Frontal cortex (tissue), 4 donors: ENCODE measurements around the gene CALHM2. TPM values are rescaled to one million over a fixed set of nuclear protein-coding genes. Genes with fewer than 3 reads are reported as not detected.
A peak's percentile ranks its signal among the peaks of the same experiment; 100 is the strongest.
"Not testable (repeated sequence)": the region's sequence is repeated elsewhere in the genome, so short reads cannot be mapped to it uniquely, and the experiment has no call there.

Experiments
- DNase-seq, 2 donors: peaks; one replicate each; pipeline ENCODE4 v3.0.0; 2012; ENCODE audit warnings: low spot score in 2 of 2
- FAIRE-seq: peaks from 2 replicates; lab custom pipeline; 2012; peaks lifted over from hg19 to GRCh38; lab: Jason Lieb, UNC
- total RNA-seq: library from RNA; depleted of rRNA; stranded (reverse); fragments of >200 nt; gene quantifications from one replicate; pipeline ENCODE4 v1.2.3, GENCODE V29; 2014
- donor health status: control.
- donor health status: control.
- donor health status: control.

Gene CALHM2, protein sequence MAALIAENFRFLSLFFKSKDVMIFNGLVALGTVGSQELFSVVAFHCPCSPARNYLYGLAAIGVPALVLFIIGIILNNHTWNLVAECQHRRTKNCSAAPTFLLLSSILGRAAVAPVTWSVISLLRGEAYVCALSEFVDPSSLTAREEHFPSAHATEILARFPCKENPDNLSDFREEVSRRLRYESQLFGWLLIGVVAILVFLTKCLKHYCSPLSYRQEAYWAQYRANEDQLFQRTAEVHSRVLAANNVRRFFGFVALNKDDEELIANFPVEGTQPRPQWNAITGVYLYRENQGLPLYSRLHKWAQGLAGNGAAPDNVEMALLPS
- 1.6 TPM for total RNA-seq

DNA sequence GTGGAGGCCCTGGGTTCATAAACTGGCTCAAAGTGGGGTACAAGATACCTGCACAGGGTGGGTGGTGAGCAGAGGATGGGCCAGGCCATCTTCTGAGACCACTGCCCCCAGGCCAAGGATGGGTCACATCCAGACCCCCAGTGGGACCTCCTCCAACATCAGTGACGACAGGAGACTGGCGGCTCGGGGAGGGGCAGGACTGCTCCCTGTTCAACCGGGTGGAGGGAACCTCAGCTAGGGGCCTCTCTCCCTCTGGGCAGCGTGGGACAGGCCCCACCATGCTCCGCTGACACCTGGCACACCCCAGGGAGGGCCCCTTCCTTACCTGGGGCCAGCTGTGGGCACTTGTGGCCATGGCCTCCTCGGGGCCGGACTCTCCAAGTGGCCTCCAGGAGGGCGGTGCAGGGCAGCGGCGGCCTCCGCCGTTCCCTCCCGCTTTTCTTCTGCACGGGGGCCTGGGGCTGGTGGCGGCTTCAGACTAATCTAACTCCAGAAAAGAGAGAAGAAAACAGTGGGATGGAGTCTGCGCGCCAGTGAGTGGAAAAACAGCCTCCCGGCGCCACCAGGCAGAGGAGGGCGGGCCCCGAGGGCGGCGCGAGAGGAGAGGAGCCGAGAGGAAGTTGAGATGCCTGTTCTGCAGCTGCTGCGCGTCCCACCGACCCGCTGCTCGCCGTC is at the start of gene CALHM2:
CALHM2 (minus strand) TSS at position 540 of the 675 bp plus-strand sequence. CDS start 2,429 bp downstream, outside the sequence.
- FAIRE-seq (no peak), DNase-seq (peak; percentile 70 to 76)

DNA sequence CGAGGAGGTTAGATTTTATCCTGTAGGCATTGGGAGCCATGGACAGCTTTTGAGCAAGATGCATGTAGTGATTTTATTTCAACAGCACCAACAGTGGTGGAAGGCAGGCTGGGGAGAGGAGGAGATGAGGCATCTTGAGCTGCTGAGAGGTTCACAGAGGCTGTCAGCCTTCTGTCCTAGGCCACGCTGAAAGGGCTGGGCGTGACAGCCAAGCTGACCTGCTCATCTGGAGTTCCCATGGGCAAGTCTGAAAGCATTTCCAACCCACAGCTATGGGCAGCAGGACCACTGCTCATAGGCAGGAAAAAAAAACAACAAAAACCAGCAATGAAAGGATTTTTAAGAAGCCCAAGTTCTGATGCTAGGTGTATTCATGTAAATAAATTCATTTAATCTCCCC is 49.0 kb upstream of the CALHM2 start:
- FAIRE-seq (no peak), DNase-seq (no peak)

DNA sequence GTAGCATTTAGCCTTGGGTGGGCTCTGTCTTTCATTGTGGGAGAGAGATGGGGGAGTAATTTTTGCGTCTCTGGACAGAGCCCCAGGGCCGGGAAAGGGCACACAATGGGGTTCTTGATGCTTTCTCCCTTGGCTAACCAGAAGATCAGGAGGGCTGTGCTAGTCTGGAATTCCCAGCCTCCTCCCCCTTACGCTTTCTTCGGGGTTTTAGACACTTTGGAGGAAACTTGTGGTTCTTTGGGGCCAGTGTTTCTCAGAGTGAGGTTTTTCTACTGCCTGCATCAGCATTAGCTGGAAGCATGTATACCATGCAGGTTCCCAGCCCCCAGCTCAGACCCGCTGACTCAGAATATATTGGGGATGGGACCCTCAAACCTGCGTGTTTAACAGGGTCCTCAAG is 48.3 kb upstream of the CALHM2 start:
- FAIRE-seq (no peak), DNase-seq (no peak)

DNA sequence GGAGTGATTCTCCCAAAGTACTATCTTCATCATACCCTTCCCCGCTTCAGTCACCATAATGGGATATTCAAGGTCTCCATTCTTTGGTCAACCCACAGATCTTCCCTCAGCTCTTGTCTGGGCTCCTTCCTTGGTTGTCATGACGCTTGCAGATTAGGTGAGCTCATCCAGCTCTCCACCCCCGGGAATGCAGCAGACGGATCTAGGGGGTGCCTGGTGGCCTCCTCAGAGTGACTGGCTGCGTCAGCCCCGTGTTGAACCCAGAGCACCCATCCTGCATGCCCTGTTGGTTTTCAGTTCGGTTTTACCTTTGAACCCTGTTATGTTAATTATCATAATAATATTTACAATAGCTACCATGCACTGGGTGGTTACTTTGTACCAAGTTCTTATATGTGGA is 47.7 kb upstream of the CALHM2 start:
- DNase-seq (no peak), FAIRE-seq (no peak)

DNA sequence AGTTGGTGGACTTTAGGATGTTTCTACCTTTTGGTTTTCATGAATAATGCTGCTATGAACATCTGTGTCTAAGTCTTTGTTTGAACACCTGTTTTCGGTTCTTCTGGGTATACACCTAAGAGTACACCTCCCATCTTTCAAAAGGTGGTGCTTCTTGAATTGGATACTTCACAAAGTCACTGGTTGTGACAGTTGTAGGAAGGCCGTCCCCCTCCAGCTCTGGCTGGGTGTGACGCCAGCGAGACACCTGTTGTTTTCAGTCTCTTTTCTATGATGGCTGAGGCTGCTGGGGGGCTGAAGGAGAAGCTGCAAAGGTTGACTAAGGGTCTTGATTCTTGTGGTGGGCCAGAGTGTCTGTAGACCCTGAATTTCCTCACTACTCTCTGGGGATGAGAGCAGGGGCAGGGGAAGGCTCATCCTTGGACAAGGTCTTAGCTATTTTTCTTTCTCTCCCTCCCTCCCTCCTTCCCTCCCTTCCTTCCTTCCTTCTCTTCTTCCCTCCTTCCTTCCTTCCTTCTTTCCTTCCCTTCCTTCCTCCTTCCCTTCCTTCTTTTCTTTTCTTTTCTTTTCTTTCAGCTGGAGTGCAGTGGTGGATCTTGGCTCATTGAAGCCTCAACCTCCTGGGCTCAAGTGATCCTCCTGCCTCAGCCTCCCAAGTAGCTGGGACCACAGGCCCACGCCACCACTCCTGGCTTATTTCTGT is 46.9 kb upstream of the CALHM2 start:
- DNase-seq (no peak), FAIRE-seq (no peak)

DNA sequence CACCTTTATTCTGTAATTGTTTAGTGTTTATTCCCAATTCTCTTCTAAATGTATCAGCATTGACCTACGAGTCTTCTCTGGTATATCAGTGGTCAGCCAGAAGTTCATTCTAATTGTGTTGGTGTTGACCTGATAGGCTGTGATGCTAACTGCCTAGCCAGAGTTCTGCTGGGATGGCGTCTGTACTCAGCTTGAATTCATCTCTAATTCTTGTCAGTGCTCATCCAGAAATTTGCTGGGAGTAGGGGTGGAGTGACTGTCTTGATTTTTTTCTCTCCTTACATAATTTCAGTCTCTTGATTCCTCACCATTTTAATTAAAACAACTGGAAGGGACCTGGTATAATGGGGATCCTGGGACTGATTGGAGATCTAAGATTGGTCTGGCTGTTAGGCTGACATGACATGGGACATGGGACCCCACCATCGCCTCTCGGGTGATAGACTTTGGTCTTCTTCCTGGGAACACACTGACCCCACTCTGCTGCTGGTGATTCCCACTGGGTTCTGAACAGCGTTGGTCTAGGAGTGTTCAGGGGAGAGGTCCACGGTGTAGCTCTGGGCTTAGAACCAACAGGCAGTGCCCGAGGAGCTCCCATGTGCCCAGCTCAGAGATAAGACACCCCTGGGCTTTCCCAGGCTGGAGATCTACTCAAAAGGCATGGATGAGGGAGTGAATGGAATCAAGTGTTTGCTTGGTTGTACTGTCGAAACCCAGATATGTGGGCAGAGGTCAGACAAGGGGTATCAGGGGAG is 45.2 kb upstream of the CALHM2 start:
- no peak for DNase-seq
- FAIRE-seq: no peak

DNA sequence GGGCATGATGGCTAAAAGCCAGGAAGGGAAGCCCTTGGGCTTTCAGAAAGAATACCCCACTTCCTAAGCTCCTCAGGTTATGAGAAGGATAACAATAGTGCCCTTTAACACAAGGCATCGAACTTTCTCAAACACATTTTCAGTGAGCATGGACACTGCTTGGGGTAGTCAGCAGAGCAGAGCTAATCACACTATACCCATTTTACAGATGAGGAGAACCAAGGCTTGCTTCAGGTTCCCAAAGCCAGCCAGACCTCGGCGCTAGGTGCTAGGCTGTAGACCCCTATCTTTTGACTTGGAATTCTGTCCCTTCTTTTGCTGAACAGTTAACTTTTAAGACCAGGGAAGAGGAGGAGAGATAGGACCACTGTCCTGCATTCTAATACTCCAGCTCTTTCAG is 43.2 kb upstream of the CALHM2 start:
- DNase-seq (no peak), FAIRE-seq (no peak)

DNA sequence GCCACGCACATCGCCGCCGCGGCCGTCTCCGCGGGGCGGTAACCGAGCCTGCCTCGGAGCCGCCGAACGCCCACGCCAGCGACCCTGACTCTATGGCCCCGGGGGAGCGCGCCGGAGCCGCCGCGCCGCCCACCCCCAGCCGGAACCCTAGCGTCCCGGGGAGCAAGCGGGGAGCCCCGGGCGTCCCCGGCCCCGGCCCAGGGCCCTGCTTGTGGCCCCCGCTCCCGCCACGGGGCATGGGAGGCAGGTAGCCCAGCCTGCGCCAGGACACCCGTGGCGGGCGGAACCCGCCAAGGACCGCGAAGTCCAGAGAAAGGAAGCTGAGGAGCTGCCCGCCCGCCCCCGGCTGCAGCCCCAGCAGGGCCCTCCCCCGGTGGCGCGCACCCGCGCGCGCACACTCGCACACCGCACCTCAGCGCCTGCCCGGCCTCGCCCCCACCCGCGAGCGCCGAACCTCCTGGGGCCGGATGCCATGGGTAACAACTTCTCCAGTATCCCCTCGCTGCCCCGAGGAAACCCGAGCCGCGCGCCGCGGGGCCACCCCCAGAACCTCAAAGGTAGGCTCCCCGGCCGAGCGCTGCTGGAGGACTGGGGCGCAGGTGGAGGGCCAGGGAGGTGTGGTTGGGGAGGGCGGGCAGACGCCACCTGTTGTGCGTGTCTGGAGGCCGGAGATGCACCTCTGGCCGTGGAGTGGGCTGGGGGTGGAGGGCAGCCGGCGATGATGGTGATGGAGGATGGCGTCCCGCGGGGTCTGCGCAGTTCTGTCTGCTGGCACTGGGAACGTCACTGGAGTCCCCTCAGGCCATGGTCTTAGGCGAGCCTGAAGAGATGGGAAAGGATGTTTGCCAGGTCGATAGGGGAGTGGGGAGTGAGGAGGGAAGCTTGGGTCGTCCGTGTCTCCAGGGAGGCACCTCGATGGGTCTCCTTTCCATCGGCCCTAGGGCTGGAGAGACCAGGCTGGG is 42.0 kb upstream of the CALHM2 start:
- DNase-seq (peak; percentile 42 to 44), FAIRE-seq (no peak)

DNA sequence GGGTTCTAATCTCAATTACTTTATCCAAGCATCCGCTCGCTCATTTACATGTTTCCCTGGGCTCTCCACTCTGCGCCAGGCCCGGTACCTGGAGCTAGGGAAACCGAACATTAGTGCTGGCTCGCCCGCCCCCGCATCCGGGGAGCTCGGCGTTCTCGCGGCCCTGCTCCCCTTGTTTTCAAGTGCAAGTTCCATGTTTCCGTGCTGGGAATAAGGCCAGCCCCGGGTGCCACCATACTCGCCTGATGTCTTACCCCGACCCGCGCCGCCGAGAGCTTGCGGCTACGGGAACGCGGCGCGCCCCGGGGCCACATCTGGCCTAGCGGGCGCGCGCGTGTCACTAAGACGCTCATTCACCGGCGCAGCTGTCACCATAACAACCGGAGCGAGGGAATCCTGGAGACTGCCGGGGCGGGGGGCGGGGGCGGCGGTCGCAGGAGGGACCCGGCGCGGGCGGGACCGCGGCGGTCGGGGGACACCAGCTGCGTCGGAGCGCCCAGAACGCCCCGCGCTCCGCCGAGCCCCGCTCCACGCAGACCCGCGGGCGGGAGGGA is 41.3 kb upstream of the CALHM2 start, which contains the start of gene NEURL1:
NEURL1 (plus strand) TSS at position 344 of the 554 bp plus-strand sequence. CDS start 683 bp downstream, outside the sequence.
- FAIRE-seq (no peak), DNase-seq (peak; percentile 45 to 63)

DNA sequence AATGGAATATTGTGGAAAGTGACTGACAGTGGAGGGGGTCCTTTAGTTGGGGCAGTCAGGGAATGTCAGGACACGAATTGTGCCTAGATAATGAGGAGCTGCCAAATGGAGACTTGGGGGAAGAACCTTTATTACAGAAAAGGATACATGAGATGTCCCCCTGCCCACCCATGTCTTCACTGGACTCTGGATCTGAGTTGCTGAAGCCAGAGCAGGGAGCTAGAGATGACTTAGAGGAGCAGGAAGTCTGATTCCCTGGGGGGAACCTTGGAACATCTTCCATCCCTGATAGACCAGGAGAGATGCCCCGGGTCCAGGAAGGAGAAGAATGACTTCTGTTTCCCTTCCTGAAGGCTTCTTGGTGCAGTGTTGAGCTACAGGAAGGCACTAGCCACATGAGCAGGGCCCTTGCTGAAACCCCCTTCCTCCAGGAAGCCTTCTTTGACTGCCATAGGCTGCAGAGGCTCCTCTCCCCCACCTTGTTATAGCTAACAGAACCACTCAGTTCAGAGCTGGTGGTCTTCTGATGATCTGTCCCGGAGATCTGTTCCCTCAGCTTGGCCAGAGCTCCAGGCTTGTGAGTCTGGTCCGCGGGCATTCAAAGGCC is 40.6 kb upstream of the CALHM2 start:
- DNase-seq (no peak), FAIRE-seq (no peak)

DNA sequence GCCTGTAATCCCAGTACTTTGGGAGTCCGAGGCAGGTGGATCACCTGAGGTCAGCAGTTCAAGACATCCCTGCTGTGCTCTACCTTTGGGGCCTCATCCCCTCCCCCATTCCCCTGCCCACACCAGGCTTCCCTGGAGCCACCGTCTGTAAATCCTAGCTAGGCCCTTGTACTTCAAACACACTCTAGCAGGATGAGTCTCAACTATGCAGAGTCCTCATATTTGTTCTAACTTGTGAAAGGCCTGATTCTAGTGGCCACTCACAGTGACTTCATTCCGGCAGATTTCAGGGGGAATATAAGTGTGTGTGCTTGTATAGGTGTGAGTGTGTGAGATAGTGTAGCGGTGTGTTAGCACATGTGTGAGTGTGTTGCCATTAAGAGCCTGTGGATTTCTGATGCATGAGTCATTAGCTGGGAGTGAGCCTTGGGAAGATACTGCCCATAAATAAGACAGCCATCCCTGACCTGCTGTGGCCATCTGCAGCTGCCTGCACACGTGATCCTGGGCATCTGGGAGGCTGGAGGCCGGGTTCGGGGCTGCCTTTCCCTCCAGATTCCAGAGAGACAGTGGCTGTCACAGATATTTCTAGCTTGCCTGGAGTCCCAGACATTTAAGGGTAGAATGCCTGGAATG is 39.7 kb upstream of the CALHM2 start:
- no peak for DNase-seq
- FAIRE-seq: no peak

DNA sequence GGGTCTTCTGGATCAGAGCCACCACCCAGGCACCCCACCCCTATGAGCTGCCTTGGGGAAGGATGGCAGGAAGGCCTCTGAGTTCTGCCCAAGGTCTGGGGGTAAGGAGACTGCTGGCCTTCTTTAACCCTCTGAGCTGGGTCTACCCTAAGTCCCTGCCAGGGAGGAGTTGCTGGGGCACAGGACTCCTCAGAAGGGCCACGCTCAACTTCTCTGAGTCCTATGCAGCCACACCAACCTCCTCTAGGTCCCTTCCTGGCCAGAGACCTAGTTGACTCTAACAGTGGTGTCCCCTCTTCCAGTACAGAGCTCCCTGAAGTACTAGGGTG is 38.8 kb upstream of the CALHM2 start:
- DNase-seq: no peak
- FAIRE-seq: no peak

DNA sequence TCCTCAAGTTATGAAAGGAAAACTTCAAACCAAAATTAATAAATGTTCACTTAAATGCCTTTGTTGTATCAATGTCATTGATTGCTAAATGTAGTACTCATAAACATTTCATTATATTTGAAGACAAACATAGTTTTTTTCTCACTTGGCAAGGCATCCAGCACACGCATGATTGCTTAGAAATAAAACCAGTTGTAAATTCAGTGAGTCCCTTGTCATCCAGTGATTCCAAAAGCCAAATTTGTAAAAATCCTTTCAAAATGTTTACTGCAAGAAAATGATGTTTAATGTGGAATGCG is 35.2 kb upstream of the CALHM2 start:
- no peak for FAIRE-seq
- no peak for DNase-seq

DNA sequence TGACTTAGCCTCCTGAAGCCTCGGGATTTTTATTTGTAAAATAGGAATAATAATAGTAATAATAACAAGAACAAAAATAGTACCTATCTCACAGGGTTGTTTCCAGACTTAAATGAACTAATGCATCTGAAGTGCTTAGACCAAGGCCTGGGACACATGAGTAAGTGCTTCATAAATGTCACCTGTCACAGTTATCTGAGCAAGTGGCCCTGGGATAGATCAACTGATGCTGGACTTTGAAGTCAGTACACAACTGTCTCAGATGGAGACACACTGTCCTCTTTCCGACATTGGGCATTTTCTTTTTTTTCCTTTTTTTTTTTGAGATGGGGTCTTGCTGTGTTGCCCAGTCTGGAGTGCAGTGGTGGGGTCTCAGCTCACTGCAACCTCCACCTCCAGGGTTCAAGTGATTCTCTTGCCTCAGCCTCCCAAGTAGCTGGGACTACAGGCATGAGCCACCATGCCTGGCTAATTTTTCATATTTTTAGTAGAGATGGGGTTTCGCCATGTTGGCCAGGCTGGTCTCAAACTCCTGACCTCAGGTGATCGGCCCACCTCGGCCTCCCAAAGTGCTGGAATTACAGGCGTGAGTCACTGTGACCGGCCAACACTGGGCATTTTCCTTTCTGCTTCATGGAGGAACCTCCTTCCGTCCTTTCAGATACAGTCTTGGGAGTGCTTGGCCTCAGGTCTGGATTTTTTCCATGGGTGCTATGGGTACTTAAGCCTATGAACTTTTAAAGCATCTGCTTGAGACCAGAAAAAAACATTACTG is 34.7 kb upstream of the CALHM2 start:
- not testable (repeated sequence) for FAIRE-seq

DNA sequence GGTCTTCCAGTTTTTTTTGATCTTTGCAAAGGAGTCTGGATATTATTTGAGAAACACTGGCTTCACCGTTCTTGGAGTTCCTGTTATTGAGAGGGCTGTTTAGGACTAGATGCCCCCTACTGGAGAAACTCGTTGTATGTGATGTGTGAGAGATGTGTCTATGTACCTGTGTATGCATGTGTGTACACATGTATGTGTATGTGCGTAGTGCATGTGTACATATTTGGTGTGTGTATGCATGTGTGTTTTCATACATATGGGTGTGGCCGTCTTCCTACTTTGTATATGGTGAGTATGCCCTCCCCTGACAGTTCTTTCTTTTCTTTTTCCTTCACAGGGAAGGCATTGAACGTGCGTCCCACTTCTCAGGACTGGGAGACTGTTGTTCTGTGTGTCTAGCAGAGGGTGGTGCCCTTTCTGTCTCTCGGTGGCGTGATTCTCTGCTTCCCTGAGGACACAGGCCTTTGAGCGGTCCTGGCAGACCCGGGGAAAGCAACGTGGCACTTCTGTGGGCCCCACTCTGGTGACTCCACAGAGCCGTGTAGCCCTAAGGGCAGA is 29.9 kb upstream of the CALHM2 start:
- DNase-seq: peak in 1 of 2 donors; percentile 59
- no peak for FAIRE-seq

More for the DNA sequence above, 34.7 kb upstream of the CALHM2 start:
- not testable (repeated sequence) for DNase-seq

DNA sequence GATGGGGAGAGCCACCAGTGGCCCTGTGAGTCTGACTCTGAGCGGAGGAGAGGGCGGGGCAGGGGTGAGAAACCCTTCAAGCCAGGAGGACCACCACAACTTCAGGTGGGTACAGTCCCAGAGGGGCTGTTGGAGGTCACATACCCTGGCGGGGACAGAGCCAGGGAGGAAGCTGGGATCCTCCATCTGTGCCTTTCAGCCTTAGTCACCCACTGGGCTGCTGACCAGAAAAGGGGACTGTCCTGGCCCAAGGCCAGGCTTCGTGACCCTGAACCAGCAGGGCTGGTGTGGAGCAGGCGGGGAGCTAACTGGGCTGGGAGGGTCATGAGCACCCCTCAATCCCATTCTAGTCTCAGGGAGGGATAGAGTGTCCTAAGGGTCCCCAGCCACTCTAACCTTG is 28.4 kb upstream of the CALHM2 start:
- DNase-seq (no peak), FAIRE-seq (no peak)

DNA sequence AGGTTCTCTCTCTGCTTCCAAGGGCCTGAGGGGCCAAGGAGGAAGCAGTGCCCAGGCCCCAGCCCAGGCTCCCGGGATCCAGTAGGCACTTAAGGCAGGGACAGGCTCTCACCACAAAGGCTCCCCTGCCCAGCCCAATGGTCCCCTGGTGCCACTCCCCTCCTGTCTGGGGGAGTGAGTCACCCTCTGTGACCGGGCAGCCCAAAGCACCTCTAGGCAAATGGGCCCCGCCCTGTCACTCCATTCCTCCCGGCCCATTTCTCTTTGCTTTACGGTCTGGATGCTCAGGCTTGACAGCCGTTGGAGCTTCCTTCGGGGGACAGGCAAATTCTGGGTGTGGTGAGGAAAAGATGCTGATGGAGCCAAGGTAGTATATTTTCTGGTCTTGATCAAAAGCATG is 27.0 kb upstream of the CALHM2 start, which contains the start of gene CALHM3:
CALHM3 (minus strand) TSS at position 106 of the 400 bp plus-strand sequence. CDS start 208 bp downstream, outside the sequence.
- no peak for FAIRE-seq
- no peak for DNase-seq
